Activated gamma-delta T cell (primary cell): ENCODE data around the gene CFAP92.
"Not testable (repeated sequence)": the region's sequence is repeated elsewhere in the genome, so short reads cannot be mapped to it uniquely, and the experiment has no call there.

ENCODE experiments used
- DNase-seq: peaks from one replicate; lab custom pipeline; 2025; lab: John Stamatoyannopoulos, UW

Gene CFAP92

GRCh38 chr3:128864849-128865804 is 128.7 kb downstream of the CFAP92 start:
- DNase-seq: not testable (repeated sequence)

GRCh38 chr3:128864351-128864811 is 129.5 kb downstream of the CFAP92 start:
- DNase-seq: no peak

GRCh38 chr3:128863560-128863959 is 130.3 kb downstream of the CFAP92 start:
- DNase-seq: no peak

- DNase-seq: no peak
Observed at GRCh38 chr3:128861491-128861890, 132.4 kb downstream of the CFAP92 start.
